Tibial nerve (tissue), 4 donors: ENCODE measurements around the gene DHX8. TPM values are rescaled to one million over a fixed set of nuclear protein-coding genes. Genes with fewer than 3 reads are reported as not detected.

Source experiments
- DNase-seq, 2 donors: peaks; one replicate each; pipeline ENCODE4 v3.0.0-alpha.2; 2019; ENCODE audit warnings: low spot score in 2 of 2
- H3K27ac ChIP-seq, 4 donors: fragments of 200-600 bp; sonication (generic) in 3 of 4; one replicate each; pipeline ENCODE4 v1.5.1; 2017 to 2019; ENCODE audit warnings: mild to moderate bottlenecking in 1 of 4
- H3K27me3 ChIP-seq, 2 donors: fragments of 200-600 bp; sonication (generic) in 1 of 2; one replicate each; pipeline versions ENCODE4 v1.5.1 to v1.6.0; 2017 to 2019
- H3K36me3 ChIP-seq, 3 donors: fragments of 200-600 bp; sonication (generic); one replicate each; pipeline ENCODE4 v1.5.1; 2018 to 2019
- H3K4me1 ChIP-seq, 4 donors: fragments of 200-600 bp; sonication (generic) in 3 of 4; one replicate each; pipeline ENCODE4 v1.5.1; 2017 to 2019
- H3K4me3 ChIP-seq, 4 donors: fragments of 200-600 bp; sonication (generic) in 3 of 4; one replicate each; pipeline ENCODE4 v1.5.1; 2017 to 2019; ENCODE audit warnings: mild to moderate bottlenecking in 1 of 4, moderate library complexity in 1 of 4
- H3K9me3 ChIP-seq, 4 donors: fragments of 200-600 bp; sonication (generic) in 3 of 4; one replicate each; pipeline ENCODE4 v1.5.1; 2017 to 2019
- CTCF ChIP-seq, 5 experiments: fragments of 200-600 bp in 3 of 5; fragments of 450-650 bp in 2 of 5; sonication (generic) in 3 of 5; IDR thresholded peaks; one replicate each; pipeline ENCODE4 v1.5.1; 2016 to 2019; ENCODE audit warnings: antibody characterized with exemption in 5 of 5, mild to moderate bottlenecking in 3 of 5, moderate library complexity in 2 of 5
- EP300 ChIP-seq, 2 donors: sonication (generic); formaldehyde crosslinking; IDR thresholded peaks; one replicate each; pipeline ENCODE4 v1.6.1; 2017; ENCODE audit warnings: antibody characterized with exemption in 2 of 2, mild to moderate bottlenecking in 1 of 2
- POLR2A ChIP-seq, 2 donors: fragments of 450-650 bp; IDR thresholded peaks; one replicate each; pipeline ENCODE4 v1.6.1; 2017; ENCODE audit warnings: antibody characterized with exemption in 2 of 2, mild to moderate bottlenecking in 2 of 2, moderate library complexity in 2 of 2
- WGBS, 2 donors: methylation state at CpG; one replicate each; pipeline ENCODE4 v1.1.5; 2018; 5-methylcytosine and 5-hydroxymethylcytosine counted together
- total RNA-seq, 4 donors: library from RNA; depleted of rRNA; stranded (reverse); fragments of >200 nt; gene quantifications; one replicate each; pipeline ENCODE4 v1.1.0, GENCODE V29; 2016

The DHX8 gene
- total RNA-seq, 4 donors from 2014 or later = 35.2 to 57.9 (median 40.7) TPM

GRCh38 chr17:43517615-43518386 lies 34.0 kb downstream of the DHX8 start:
- no peak overlapping the region for H3K27ac ChIP-seq
- no peaks in the 10 kb centered on the region for H3K27me3 ChIP-seq
- peaks cover 5 to 94% (median 35%) of the 10 kb centered on the region in 3 donors for H3K36me3 ChIP-seq
- H3K4me1 ChIP-seq = peaks cover 0 to 7% (median 0%) of the 10 kb centered on the region in 4 donors
- TF ChIP-seq POLR2A (IDR thresholded peaks at IDR 0.05) (no peak), EP300 (IDR thresholded peaks at IDR 0.05) (no peak), CTCF (IDR thresholded peaks at IDR 0.05) (no peak)
- H3K9me3 ChIP-seq = no peaks in the 10 kb centered on the region
- 72 to 73% methylated on average over 8 of the region's 8 CpGs for whole genome bisulfite sequencing, 2 donors
- no peak for DNase-seq
- H3K4me3 ChIP-seq = no peak overlapping the region

DNA sequence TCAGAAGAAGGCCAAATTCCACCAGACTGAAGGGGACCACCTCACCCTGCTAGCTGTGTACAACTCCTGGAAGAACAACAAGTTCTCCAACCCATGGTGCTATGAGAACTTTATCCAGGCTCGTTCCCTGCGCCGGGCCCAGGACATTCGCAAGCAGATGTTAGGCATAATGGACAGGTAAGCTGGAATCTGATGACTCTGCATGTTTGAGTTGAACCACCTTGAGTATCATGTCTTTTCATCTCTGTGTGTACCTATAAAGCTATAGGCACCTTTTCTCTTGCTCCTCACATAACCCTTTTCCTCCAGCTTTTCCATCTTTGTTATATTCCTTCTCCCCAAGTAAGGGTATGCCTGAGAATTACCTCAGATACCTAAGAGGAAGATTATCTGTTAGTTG lies 37.6 kb downstream of the DHX8 start:
- H3K4me3 ChIP-seq = no peak overlapping the region
- H3K27ac ChIP-seq = no peak overlapping the region
- H3K36me3 ChIP-seq = peaks cover 5 to 100% (median 32%) of the 10 kb centered on the region in 3 donors
- peaks cover 0 to 21% (median 0%) of the 10 kb centered on the region in 4 donors for H3K4me1 ChIP-seq
- H3K27me3 ChIP-seq = no peaks in the 10 kb centered on the region
- DNase-seq = no peak
- H3K9me3 ChIP-seq = no peaks in the 10 kb centered on the region
- WGBS, 2 donors = 90 to 100% methylated on average over 4 of the region's 4 CpGs
- TF ChIP-seq POLR2A (IDR thresholded peaks at IDR 0.05) (no peak), CTCF (IDR thresholded peaks at IDR 0.05) (no peak), EP300 (IDR thresholded peaks at IDR 0.05) (no peak)

DNA sequence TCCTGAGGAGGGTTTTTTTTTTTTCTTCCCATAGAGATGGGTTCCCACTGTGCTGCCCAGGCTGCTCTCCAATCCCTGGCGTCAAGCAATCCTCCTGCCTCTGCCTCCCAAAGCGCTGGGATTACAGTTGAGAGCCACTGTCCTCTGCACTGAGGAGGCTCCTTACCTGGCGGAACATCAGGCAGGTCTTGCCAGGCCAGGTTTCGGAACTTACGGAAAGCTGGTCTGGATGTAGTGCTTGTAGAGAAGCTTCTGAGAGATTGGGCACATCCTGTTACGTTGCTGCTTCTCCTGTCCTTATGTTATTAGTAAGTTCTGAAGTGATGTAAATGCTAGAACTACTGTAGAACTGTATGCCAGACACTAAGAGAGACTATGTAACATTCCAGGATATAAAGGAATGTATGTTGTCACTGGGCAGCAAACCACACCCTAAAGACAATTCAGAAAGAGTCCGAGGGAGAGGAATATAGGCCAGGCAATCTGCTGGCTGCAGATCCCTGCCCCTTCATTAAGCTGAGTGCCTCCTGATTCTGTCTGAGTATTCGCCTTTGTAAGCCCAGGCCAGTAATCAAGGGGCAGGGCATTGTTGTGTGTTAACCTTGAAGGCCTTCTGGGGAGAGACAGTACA lies 41.3 kb downstream of the DHX8 start:
- no peaks in the 10 kb centered on the region for H3K9me3 ChIP-seq
- H3K27ac ChIP-seq = no peak overlapping the region
- peaks cover 5 to 83% (median 14%) of the 10 kb centered on the region in 3 donors for H3K36me3 ChIP-seq
- H3K4me1 ChIP-seq = peaks cover 0 to 36% (median 2%) of the 10 kb centered on the region in 4 donors
- H3K4me3 ChIP-seq = no peak overlapping the region
- DNase-seq = no peak
- H3K27me3 ChIP-seq = no peaks in the 10 kb centered on the region
- no peak for TF ChIP-seq CTCF (IDR thresholded peaks at IDR 0.05)
- TF ChIP-seq POLR2A (IDR thresholded peaks at IDR 0.05) = no peak
- TF ChIP-seq EP300 (IDR thresholded peaks at IDR 0.05) = no peak
- 70 to 79% methylated on average over 8 of the region's 8 CpGs for WGBS, 2 donors

- Histone ChIP-seq H3K9me3 (no peaks in the 10 kb centered on the region), H3K4me1 (peaks cover 0 to 53% (median 10%) of the 10 kb centered on the region in 4 donors), H3K27ac (no peak overlapping the region), H3K27me3 (no peaks in the 10 kb centered on the region), H3K4me3 (no peak overlapping the region), H3K36me3 (peaks cover 0 to 63% (median 4%) of the 10 kb centered on the region in 3 donors)
- WGBS, 2 donors = 78 to 87% methylated on average over 7 of the region's 7 CpGs
- no peak for DNase-seq
- TF ChIP-seq EP300 (IDR thresholded peaks at IDR 0.05) (no peak), POLR2A (IDR thresholded peaks at IDR 0.05) (no peak), CTCF (IDR thresholded peaks at IDR 0.05) (no peak)
Measured at GRCh38 chr17:43526886-43527648, 43.3 kb downstream of the DHX8 start.
